ENCODE results near the gene POP4.
"Not testable (repeated sequence)": the region's sequence is repeated elsewhere in the genome, so short reads cannot be mapped to it uniquely, and the experiment has no call there.

POP4 gene, protein sequence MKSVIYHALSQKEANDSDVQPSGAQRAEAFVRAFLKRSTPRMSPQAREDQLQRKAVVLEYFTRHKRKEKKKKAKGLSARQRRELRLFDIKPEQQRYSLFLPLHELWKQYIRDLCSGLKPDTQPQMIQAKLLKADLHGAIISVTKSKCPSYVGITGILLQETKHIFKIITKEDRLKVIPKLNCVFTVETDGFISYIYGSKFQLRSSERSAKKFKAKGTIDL

GRCh38 chr19:29605653-29606419 is at the start of gene POP4:
POP4 (plus strand) TSS chr19:29606283; CDS start chr19:29606319, 36 bp downstream.
- DNase-seq (ENCODE audit: low spot score): peak; percentile 98

DNA sequence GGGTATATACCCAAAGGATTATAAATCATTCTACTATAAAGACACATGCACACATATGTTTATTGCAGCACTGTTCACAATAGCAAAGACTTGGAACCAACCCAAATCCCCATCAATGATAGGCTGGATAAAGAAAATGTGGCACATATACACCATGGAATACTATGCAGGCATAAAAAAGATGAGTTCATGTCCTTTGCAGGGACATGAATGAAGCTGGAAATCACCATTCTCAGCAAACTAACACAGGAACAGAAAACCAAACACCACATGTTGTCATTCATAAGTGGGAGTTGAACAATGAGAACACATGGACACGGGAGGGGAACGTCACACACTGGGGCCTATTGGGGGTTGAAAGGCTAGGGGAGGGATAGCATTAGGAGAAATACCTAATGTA is 47.0 kb upstream of the POP4 start:
- not testable (repeated sequence) for DNase-seq (ENCODE audit: low spot score)

GRCh38 chr19:29559743-29560142 is 46.3 kb upstream of the POP4 start:
- DNase-seq (ENCODE audit: low spot score): no peak

DNA sequence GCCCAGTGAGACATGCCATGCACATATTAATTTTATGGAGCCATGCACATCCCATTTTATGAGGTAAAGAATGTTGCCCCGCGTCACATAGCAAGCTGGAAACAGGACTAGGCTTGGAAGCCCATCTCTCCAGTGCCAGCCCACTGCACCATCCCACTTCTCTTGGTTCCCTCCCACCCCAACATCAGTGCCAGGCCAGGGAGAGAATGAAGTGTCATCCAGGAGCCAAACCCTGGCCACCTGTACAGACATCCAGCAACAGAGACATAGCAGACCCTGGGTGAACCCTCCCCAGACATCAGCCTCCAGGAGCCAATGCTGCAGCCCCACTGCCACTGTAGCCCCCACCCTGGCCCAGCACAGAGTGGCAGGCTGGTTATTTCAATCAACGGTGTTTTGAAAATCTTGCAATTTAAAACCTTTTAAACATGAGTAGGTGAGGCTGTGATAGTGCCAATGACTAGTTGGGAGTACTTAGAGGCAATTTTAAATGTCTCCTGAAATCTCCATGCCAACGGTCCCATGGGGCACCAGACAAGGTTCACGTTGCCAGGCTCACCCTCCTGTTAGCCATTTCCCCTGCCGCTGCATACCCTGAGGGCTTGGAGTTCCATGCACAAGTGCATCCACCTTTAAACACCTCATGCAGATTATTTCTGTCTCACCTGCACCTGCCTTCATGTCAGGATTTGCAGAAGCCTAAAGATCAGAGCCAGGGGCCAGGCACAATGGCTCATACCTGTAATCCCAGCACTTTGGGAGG is 45.6 kb upstream of the POP4 start:
- no peak for DNase-seq (ENCODE audit: low spot score)

GRCh38 chr19:29561601-29562000 is 44.5 kb upstream of the POP4 start:
- DNase-seq (ENCODE audit: low spot score): no peak

DNA sequence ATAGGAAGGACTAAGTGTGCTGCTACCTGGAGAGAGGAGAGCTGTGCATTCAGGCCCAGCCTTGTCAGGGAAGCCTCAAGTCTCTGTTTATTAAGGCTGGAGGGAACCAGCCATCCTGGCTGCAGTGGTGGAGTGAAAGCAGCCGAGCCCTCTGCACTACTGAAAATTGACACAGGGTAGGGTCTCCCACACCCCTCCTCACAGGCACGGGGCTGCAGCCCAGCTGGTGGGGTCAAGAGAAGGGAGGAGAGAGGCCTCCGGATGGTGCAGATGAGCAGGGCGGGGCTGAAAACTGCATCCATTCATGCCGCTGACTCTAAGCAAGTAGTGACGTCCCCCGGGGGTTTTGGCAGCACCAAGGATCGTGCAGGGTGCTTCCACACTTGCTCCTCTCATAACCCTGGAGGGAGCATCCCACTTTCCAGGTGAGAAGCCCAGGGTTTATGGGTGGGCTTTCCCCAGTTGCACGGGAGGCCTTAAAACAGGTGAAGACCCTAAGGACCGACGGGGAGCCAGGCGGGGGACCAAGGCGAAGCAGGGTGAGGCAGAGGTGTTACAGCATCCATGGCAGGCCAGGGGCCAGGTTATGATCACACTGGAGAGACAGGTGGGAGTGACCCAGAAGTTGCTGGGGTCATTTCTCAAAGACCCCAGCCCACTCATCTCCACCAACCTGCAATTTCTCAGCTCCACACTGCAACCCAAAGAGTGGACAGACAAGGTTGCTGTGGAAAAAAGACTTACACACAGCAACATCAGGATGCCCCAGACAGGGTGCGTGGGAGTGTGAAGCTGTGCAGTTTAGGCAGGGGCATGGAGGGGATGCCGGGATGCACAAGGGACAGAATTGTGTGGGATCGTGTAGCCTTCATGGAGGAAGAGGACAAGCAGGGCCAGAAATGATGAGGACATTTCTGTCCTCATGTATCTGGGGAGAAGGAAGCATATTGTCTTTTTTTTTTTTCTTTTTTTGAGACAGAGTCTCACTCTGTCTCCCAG is 43.5 kb upstream of the POP4 start:
- DNase-seq (ENCODE audit: low spot score): no peak

DNA sequence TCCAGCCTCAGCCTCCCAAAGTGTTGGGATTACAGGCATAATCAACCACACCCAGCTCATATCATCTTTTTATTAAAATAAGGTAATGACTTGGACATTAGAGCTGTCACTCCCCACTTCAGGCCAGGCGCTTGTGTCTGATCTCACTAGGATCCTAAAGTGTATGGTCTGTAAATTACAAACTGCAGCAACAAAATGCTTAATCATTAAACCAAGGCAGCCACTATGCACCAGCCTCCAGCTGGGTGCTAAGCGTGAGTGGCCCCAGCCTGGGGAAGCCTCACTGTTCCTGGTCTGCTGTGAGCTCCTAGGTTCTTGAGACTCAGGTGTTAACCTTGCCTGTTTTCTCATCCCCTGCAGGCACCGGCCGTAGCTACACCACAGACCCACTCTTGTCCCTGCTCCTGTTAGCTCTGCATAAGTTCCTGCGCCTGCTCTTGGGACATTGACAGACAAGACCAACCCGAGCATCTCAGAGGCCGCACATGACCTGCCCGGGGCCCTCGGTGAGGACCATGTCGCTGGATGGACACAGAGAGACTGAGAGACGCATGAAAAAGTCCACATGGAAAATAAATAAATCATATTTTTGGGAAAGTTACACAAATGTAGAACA is 42.5 kb upstream of the POP4 start:
- no peak for DNase-seq (ENCODE audit: low spot score)

DNA sequence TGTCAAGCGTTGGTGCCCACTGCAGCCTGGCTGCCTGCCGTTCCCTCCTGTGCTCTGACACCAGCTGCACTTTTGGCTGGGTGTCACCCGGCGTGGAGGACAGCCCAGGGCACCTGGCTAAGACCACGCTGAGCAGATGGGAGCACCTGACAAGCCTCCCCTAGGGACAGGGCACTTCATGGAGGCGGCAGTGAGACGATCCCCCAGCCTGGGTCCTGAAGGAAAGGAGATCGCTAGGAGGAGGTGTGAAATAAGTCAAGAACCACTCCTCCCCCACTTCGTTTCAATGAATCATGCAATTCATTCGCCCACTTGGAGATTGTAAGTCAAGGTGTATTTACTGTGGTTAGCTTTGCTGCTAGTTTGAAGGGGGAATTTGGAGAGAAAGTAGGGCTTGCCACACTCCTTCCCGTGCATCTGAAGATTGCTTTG is 41.5 kb upstream of the POP4 start:
- no peak for DNase-seq (ENCODE audit: low spot score)

DNA sequence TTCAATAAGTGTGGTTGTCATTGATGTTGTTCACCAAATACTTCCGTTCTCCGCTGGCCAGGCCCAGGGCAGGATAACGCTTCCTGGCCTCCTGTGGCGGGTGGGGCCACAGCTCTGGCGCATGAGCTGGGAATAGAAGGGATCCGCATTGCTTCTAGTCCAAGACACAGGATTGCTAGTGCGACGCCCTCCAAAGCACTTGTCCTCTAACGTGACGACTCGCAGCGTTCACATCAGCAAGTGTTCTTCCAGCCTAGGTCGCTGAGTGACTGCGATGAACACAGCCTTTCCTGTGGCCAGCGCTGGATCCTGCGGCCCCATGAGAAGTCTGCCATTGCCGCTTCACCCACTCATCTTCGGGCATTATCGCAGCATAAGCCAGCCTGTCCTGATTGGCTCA is 40.9 kb upstream of the POP4 start:
- no peak for DNase-seq (ENCODE audit: low spot score)

DNA sequence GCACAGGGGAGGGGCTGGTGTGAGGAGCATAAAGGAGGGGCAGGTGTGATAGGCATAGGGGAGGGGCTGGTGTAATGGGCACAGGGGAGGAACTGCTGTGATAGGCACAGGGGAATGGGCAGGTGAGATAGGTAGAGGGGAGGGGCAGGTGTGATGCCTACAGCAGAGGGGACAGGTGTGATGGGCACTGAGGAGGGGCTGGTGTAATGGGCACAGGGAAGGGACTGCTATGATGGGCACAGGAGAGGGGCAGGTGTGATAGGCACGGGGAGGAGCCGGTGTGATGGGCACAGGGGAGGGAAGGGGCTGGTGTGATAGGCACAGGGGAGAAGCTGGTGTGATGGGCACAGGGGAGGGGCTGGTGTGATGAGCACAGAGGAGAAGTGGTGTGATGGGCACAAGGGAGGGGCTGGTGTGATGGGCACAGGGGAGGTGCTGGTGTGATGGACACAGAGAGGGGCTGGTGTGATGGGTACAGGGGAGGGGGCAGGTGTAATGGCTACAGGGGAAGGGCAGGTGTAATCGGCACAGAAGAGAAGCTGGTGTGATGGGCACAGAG is 39.5 kb upstream of the POP4 start:
- no peak for DNase-seq (ENCODE audit: low spot score)

DNA sequence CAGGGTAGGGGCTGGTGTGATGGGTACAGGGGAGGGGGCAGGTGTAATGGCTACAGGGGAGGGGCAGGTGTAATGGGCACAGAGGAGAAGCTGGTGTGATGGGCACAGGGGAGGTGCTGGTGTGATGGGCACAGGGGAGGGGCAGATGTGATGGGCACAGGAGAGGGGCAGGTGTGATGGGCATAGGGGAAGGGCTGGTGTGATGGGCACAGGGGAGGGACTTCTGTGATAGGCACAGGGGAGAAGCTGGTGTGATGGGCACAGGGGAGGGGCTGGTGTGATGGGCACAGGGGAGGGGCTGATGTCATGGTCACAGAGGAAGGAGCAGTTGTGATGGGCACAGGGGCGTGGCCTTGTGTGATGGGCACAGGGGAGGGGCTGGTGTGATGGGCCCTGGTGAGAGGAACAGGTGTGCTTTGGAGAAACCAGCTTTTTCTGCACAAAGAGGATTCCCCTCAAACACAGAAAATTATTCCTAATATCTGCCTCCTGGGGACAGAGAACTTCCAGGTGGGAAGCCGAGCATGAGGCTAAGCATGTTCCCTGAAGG is 38.6 kb upstream of the POP4 start:
- no peak for DNase-seq (ENCODE audit: low spot score)

DNA sequence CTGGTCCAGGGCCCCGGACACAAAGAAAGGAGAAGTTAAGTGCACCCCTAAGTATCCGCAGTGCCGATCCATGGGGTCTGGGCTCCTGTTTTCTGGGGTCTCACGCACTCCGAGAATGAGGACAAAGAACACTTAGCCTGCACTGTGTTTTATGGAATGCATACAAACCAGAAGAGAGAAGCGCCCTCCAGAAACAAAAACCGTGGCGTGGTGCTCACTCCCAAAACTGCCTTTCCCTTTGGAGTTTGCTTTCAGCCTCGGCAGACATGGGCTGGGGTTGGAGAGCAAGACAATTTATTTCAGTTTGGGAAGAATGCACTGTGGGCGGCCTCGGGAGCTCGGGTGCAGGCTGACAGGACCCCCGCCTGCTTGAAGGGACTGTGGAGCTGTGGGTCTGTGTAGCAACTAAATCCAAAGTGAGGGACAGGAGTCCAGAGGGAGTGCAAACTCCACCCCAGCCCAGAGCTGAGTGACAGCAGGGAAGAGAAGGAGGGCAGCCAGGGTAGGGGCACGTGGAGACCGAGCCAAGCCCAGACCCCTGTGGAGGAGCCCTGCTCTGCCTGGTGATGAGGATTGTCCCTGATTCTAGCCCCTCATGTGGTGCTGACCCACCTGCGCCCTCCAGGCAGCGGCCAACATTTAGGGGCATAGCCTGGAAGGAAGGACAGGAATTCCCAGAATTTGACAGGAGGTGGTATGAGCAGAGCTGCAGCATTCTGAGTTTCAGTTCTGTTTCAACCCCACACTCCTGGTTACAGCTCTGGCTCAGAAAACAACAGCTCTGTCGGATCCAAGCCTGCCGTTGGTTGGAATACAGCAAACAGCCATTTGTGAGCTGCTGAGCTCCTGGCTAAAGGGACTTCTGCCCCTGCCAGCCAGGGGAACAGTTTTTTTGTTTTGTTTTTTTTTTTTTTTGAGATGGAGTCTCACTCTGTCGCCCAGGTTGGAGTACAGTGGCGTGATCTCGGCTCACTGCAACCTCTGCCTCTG is 37.8 kb upstream of the POP4 start:
- no peak for DNase-seq (ENCODE audit: low spot score)

DNA sequence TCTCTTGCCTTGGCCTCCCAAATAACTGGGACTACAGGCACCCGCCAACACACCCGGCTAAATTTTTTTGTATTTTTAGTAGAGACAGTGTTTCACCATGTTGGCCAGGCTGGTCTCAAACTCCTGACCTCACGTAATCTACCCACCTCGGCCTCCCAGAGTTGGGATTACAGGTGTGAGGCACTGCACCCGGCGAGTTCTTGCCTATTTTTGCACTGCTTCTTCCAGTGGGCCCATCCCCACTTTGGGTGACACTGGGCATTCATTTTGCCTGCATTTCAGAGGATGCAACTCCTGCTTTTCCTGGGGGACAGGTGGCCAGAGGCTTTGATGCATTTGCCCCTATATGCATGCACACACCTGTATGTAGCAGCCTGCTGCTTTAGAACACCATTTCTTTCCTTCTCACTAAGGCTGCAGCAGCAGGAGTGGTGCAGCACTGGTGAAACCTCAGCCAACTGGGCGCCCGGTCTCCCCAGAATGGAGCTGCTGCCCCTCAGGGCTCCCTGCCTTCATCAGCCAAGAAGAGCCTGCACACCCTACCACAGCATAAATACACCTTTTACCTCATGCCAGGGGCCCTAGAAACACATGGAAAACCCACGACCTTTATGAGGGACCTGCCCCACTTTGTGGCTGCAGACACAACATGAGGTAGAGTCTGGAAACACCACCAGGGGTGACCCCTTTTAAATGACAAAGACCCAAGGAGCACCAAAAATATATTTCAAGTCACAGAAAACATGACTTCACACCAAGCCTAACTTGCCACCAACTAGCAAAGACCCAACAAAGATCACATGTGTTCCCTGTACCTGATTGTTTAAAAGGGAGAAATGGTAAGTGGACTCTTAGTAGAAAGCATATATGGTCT is 36.8 kb upstream of the POP4 start:
- no peak for DNase-seq (ENCODE audit: low spot score)

DNA sequence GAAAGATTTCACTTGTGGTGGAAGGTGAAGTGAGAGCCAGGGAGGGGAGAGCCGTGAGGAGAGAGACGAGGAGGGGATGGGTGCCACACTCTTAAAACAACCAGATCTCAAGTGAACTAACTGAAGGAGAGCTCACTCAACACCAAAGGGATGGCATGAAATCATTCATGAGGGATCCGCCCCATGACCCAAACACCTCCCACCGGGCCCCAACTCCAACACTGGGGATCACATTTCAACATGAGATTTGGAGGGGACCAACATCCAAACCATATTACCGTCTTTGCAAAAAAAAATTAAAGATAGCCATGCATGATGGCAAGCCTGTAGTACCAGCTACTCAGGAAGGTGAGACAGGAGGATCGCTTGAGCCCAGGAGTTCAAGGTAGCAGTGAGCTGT is 34.9 kb upstream of the POP4 start:
- no peak for DNase-seq (ENCODE audit: low spot score)

DNA sequence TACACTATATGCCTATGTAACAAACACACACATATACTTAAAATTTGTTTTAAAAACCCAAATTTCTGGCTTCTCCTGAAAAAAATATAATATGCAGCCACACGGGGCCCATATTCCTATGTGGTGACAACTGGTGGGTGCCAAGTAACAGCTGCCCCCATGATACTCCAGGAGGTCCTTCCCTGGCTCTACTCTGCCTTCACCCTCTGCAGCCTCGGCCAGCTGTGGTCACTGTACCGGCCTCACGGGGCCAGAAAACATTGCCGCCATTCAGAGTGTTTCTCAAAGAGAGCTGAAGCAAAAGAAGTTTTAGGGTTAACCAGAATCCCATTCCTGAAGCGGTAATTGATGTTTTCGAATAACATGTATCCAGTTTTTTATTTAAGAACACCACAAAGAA is 32.6 kb upstream of the POP4 start:
- no peak for DNase-seq (ENCODE audit: low spot score)

GRCh38 chr19:29574510-29574909 is 31.6 kb upstream of the POP4 start:
- no peak for DNase-seq (ENCODE audit: low spot score)

DNA sequence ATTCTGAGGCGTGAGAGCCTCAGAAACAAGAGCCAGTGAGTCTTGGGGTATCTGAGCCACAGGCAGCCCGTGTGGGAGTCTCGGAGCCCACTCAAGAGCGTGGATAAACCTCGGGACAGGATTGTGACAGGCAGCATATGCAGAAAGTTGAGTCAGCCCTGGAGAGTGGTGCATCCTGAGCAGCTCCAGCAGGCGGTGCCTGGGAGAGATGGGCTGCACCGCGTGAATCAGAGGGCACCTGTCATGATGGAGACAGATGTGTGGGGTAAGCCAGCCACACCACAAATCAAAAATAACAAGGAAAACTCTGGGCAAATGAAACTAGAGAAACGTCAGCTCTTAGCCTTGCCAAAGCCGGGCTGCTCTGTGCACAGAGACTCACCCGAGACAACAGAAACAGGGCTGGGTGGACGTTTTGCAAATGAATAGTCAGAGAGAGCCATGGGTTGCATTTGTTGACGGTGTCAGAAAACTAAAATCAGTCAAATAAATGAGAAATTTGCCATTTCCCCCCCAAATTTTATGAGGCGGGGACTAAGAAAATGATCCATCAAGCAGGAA is 30.0 kb upstream of the POP4 start:
- no peak for DNase-seq (ENCODE audit: low spot score)

Data from NAMALWA (cell line).